H1 (cell line): ENCODE results near the gene ZNF280C.

Source experiments
- EZH2 ChIP-seq: fragments of 200-600 bp; sonication (generic); IDR thresholded peaks from 2 replicates; pipeline ENCODE4 v1.7.1; 2012; ENCODE audit warnings: low read depth, mild to moderate bottlenecking, moderate library complexity, low read length, inconsistent platforms; ENCODE audit not compliant: severe bottlenecking
- POLR2A ChIP-seq, 2 experiments: IDR thresholded peaks; 1 replicate in 1 of 2; 2 replicates in 1 of 2; pipeline ENCODE4 v1.6.1; 2011; ENCODE audit warnings: low read depth in 2 of 2, low read length in 2 of 2, mild to moderate bottlenecking in 2 of 2; ENCODE audit errors: control extremely low read depth in 1 of 2
- USF2 ChIP-seq: IDR thresholded peaks from 2 replicates; pipeline ENCODE4 v1.6.1; 2011; ENCODE audit warnings: low read length, improper control_type of control experiment
- TF ChIP-seq, protein P1 (sequence below), 3 experiments: IDR thresholded peaks; 1 replicate in 2 of 3; 2 replicates in 1 of 3; pipeline versions ENCODE4 v1.5.1 to v1.6.1; 2011; ENCODE audit warnings: low read length in 3 of 3, mild to moderate bottlenecking in 3 of 3, inconsistent platforms in 2 of 3, low read depth in 1 of 3, moderate library complexity in 1 of 3; ENCODE audit not compliant: insufficient read depth in 1 of 3; ENCODE audit errors: control extremely low read depth in 1 of 3

DNA sequence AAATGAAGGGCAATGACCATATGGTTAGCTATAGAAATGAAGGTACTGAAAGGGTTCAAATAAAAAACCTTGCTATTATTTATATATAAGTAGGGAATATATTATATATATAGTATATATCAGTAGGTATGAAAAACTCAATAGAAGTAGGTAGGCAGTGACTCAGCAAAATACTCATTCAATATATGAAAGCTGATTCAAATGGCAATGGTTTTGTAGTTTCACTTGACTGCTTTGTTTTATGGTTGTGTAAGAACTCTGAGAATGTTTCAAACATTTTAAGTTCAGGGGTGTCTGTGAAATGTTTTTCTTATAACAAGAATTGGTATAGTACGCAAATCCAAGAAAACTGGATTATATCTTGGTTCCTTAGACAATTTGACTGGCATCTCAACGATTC lies 4.1 kb downstream of the ZNF280C start:
- TF ChIP-seq, protein P1, sequence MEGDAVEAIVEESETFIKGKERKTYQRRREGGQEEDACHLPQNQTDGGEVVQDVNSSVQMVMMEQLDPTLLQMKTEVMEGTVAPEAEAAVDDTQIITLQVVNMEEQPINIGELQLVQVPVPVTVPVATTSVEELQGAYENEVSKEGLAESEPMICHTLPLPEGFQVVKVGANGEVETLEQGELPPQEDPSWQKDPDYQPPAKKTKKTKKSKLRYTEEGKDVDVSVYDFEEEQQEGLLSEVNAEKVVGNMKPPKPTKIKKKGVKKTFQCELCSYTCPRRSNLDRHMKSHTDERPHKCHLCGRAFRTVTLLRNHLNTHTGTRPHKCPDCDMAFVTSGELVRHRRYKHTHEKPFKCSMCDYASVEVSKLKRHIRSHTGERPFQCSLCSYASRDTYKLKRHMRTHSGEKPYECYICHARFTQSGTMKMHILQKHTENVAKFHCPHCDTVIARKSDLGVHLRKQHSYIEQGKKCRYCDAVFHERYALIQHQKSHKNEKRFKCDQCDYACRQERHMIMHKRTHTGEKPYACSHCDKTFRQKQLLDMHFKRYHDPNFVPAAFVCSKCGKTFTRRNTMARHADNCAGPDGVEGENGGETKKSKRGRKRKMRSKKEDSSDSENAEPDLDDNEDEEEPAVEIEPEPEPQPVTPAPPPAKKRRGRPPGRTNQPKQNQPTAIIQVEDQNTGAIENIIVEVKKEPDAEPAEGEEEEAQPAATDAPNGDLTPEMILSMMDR (IDR thresholded peaks at IDR 0.05; ENCODE audit: control extremely low read depth in 1 of 3, insufficient read depth in 1 of 3, low read depth in 1 of 3, low read length in 3 of 3), result no peak
- no peak for TF ChIP-seq POLR2A (IDR thresholded peaks at IDR 0.05; ENCODE audit: control extremely low read depth in 1 of 2, low read depth in 2 of 2, low read length in 2 of 2)
- TF ChIP-seq EZH2, result no peak
- no peak for TF ChIP-seq USF2
